ENCODE data around the gene GEMIN8. TPM values are rescaled to one million over a fixed set of nuclear protein-coding genes. Genes with fewer than 3 reads are reported as not detected.

GEMIN8 gene
- total and polyA plus RNA-seq, 2 of the 8 experiments (the other 6 are each of a cell fraction or from before 2014, with no cell fraction given) = 18.2 to 31.4 TPM

GRCh38 chrX:14010566-14010965 is 19.1 kb downstream of the GEMIN8 start (continued):
- TF ChIP-seq, protein P1, sequence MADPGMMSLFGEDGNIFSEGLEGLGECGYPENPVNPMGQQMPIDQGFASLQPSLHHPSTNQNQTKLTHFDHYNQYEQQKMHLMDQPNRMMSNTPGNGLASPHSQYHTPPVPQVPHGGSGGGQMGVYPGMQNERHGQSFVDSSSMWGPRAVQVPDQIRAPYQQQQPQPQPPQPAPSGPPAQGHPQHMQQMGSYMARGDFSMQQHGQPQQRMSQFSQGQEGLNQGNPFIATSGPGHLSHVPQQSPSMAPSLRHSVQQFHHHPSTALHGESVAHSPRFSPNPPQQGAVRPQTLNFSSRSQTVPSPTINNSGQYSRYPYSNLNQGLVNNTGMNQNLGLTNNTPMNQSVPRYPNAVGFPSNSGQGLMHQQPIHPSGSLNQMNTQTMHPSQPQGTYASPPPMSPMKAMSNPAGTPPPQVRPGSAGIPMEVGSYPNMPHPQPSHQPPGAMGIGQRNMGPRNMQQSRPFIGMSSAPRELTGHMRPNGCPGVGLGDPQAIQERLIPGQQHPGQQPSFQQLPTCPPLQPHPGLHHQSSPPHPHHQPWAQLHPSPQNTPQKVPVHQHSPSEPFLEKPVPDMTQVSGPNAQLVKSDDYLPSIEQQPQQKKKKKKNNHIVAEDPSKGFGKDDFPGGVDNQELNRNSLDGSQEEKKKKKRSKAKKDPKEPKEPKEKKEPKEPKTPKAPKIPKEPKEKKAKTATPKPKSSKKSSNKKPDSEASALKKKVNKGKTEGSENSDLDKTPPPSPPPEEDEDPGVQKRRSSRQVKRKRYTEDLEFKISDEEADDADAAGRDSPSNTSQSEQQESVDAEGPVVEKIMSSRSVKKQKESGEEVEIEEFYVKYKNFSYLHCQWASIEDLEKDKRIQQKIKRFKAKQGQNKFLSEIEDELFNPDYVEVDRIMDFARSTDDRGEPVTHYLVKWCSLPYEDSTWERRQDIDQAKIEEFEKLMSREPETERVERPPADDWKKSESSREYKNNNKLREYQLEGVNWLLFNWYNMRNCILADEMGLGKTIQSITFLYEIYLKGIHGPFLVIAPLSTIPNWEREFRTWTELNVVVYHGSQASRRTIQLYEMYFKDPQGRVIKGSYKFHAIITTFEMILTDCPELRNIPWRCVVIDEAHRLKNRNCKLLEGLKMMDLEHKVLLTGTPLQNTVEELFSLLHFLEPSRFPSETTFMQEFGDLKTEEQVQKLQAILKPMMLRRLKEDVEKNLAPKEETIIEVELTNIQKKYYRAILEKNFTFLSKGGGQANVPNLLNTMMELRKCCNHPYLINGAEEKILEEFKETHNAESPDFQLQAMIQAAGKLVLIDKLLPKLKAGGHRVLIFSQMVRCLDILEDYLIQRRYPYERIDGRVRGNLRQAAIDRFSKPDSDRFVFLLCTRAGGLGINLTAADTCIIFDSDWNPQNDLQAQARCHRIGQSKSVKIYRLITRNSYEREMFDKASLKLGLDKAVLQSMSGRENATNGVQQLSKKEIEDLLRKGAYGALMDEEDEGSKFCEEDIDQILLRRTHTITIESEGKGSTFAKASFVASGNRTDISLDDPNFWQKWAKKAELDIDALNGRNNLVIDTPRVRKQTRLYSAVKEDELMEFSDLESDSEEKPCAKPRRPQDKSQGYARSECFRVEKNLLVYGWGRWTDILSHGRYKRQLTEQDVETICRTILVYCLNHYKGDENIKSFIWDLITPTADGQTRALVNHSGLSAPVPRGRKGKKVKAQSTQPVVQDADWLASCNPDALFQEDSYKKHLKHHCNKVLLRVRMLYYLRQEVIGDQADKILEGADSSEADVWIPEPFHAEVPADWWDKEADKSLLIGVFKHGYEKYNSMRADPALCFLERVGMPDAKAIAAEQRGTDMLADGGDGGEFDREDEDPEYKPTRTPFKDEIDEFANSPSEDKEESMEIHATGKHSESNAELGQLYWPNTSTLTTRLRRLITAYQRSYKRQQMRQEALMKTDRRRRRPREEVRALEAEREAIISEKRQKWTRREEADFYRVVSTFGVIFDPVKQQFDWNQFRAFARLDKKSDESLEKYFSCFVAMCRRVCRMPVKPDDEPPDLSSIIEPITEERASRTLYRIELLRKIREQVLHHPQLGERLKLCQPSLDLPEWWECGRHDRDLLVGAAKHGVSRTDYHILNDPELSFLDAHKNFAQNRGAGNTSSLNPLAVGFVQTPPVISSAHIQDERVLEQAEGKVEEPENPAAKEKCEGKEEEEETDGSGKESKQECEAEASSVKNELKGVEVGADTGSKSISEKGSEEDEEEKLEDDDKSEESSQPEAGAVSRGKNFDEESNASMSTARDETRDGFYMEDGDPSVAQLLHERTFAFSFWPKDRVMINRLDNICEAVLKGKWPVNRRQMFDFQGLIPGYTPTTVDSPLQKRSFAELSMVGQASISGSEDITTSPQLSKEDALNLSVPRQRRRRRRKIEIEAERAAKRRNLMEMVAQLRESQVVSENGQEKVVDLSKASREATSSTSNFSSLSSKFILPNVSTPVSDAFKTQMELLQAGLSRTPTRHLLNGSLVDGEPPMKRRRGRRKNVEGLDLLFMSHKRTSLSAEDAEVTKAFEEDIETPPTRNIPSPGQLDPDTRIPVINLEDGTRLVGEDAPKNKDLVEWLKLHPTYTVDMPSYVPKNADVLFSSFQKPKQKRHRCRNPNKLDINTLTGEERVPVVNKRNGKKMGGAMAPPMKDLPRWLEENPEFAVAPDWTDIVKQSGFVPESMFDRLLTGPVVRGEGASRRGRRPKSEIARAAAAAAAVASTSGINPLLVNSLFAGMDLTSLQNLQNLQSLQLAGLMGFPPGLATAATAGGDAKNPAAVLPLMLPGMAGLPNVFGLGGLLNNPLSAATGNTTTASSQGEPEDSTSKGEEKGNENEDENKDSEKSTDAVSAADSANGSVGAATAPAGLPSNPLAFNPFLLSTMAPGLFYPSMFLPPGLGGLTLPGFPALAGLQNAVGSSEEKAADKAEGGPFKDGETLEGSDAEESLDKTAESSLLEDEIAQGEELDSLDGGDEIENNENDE (IDR thresholded peaks at IDR 0.05; ENCODE audit: insufficient replicate concordance, low read length) = no peak

Measured in H1 (cell line).